HG03342 (cell line): Measurements from ENCODE around the gene DIRAS1.

ENCODE experiments used
- ATAC-seq: cut with Tn5 transposase; IDR thresholded peaks from one replicate; pipeline ENCODE4 v1.9.1; 2021; ENCODE audit warnings: mild to moderate bottlenecking, moderate library complexity; ENCODE audit not compliant: unreplicated experiment

DIRAS1 gene

DNA sequence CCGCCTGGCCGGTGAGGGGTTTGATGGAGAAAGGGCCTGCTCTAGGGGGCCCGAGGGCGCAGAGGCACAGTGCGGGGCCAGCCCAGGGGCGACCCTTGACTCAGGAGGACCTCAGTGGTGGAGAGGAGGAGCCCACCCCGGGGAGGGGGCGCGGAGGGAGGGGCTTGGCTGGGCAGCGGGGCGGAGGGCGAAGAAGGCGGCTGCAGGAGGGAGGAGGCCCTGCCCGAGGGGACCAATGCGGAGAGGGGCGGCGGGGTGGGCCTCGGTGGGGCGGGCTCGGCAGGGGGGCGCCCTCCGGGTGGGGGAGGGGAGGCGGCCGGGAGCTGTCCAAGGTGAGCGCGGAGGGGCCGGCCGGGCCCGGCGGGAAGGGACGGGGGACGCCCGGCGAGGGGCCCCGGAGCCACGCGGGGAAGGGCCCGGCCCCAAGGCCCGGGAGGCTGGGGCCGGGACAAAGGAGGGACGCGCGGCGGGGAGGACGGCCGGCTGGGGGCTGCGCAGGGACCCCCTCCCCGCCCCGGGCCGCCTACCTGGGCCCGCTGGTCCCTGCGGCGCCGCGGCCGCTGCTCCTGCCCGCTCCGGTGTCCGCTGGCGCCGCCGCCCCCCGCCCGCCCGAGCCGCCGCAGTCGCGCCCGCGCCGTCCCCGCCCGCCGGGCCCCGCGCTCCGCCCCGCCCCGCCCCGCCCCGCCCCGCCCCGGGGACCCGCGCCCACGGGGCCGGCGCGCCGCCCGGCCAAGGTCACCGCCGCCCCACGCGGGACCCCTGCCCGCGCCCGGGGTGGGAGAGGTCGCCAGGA lies at the start of gene DIRAS1:
TSS of gene DIRAS1 (minus strand) at position 596 of the 793 bp plus-strand sequence. CDS start 3,566 bp downstream, outside the sequence.
- no peak for ATAC-seq

DNA sequence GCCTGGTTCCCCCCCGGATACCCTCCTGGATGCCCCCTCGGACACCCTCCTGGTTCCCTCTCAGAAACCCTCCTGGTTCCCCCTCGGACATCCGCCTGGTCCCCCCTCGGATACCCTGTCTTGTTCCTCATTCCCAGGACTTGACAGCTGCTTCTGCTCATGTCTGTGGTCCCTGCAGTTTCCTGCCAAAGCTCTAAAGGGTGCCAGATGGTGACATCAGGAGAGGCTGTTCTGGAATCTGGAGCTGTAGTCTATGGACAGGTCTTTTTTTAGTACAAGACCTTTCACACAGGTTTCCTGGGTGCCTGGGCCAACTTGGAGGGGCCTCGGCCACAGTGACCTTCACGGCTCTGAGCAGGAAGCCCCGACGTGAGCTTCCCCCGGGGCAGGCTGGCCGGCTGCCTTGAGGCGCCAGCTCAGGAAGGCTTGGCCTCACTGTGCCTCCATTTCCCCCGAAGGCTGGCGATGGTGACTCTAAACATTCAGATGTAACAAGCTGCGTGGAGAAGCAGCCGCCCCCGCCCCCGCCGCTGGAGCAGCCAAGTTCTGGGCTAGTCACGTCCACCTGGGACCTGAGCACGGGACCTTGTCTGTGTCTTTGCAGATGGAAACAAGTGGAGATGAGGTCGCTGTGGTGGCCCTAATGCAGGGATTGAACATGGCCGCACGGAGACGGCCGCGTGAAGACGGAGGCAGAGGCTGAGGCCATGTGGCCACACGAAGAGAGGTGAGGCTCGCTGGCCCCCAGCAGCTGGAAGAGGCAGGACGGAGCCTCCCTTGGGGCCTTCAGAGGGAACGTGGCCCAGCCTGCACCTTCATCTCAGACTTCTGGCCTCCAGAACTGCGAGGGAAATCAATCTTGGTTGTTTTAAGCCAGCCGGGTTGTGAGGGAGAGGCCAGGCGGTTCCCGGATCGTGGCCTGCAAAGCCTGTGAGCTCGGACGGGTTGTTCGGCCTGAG lies 49.2 kb upstream of the DIRAS1 start:
- ATAC-seq: no peak

- ATAC-seq: no peak
These were observed 48.0 kb upstream of the DIRAS1 start for GRCh38 chr19:2769218-2769617.

DNA sequence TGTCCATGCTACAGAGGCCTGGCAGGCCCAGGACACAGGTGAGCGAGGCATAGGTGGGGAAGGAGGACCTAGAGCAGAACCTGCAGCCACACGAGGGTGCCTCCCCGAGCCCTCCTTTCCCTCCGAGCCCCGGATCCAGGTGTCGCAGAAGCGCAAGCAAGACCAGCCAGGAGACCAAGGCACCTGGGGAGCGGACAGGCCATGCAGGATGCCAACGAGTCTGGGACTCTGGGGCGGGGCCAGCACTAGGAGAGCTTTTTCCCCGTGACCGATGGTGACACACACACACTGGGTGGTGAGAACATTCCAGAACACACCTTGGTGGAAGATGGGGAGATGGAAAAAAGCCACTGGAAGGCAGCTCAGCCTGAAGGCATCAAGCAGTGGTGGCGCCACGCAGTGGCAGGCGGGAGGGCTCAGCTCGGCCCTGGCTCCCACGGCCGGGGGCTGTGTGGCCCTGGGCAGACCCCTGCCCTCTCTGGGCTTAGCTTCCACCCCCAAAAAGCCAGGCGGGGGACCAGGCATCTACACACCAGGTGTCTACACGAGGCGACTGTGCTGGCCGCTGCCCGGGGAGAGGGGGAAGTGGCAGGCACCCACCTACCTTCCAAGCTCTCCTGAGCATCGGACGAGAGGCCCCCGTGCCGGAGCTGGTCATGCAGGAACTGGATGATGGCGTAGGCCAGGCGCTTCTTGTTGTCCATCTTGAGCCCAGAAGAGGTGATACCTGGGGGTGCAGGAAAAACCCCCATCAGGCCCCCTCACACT lies 47.4 kb upstream of the DIRAS1 start:
- no peak for ATAC-seq

DNA sequence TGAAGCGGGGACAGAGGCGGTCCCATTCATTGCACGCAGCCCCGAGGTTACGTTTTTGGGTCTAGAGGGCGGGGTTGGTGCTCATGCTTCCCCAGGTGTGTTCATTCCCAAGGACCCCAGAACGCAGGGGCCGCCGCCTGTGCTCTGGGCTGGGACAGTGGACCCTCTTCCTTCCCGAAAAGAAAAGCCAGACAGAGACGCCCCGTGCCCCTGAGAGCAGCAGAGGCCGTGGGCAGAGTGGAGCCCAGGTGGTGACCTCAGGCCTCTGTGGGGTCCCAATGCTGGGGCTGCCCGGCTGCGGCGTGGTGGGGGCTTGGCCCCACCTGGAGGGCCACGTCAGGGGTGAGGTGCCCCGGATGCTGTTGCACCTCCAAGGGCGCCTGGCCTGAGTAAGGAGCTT lies 46.5 kb upstream of the DIRAS1 start:
- no peak for ATAC-seq

- no peak for ATAC-seq
These were observed 45.6 kb upstream of the DIRAS1 start for GRCh38 chr19:2766594-2767372.

DNA sequence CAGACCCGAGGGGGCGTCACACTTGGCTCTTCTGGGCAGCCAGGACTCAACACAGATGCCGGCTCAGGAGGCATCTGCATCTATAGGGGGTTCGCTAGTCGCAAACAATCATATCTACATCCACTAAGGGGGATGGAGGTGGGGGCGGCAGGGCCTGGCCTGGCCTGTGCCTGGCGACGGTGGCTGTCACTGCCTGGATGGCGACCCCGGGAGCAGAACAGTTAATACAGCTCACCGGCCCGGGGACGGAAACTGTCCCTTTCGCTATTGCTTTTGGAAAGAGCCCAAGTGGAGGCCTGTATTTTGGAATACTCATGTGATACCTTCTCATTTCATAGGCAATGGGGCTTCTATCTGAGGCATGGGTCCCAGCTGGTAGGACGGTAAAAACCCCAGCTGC lies 44.2 kb upstream of the DIRAS1 start:
- ATAC-seq: no peak

DNA sequence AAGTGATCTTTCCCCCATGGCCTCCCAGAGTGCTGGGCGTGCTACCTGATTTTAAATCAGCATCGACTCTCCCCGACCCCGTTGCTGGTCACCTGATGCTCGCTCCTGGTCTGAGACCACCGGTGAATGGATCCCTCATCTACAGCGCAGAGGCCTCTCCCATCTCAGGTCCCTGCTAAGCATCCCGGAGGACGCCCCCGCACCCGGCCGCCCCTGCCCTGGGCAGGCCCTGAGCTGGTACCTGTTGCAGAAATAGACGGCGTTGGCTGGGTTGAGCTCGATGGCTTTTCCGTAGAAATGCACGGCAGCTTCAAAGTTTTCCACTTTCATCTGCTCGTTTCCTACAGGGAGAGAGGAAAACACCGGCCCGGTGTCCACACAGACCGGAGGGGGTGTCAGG lies 43.8 kb upstream of the DIRAS1 start:
- no peak for ATAC-seq

GRCh38 chr19:2763687-2764086 lies 42.5 kb upstream of the DIRAS1 start:
- ATAC-seq: no peak

DNA sequence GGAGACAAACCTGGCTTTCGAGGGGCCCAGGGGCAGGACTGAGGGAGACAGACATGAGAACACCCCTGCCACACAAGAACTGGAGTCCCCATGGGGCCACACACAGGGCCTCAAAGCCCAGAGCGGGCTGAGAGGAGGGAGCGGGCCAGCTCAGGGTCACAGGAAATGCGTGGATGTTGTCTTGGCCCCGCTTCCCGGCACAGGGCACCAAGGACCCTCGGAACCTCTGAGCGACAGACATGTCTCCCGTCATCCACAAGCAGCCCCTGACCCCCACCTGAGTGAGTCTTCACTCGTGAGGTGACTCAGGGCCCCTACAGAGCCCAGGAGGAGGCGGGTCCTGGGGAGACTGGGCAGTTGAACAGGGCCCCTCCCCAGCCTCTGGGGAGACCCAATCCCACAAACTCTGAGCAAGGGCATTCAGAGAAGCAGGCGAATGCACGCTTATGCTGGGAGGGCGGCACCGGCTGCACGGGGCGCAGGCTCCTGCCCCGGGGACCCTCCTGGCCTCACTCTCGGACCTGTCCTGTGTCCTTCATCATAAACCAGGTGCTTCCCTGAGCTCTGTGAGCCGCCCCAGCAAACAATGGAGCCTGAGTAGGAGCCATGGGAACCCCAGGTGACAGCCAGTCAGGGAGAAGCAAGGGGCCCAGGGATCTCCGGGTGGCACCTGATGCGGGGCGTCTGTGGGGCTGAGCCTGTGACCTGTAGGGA lies 41.8 kb upstream of the DIRAS1 start:
- no peak for ATAC-seq

GRCh38 chr19:2761876-2762782 lies 41.0 kb upstream of the DIRAS1 start:
- ATAC-seq: no peak

DNA sequence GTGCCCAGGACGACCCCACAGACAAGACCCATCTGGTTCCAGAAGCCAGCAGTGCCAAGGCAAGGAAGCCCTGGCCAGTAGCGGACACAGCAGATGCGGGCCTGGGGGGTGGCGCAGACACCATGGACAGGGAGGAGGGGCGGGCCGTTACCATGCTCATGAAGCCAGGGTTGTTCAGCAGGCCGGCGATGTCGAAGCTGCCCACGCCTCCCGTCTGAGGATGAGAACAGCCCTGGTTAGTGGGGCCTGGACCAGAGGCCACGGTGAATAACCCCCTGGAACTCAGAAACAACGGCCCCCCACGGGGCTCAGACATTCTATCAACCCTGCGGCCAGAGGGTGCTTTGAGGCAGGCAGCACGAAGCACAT lies 40.1 kb upstream of the DIRAS1 start:
- no peak for ATAC-seq

- no peak for ATAC-seq
These were observed 38.8 kb upstream of the DIRAS1 start for GRCh38 chr19:2759965-2760364.

DNA sequence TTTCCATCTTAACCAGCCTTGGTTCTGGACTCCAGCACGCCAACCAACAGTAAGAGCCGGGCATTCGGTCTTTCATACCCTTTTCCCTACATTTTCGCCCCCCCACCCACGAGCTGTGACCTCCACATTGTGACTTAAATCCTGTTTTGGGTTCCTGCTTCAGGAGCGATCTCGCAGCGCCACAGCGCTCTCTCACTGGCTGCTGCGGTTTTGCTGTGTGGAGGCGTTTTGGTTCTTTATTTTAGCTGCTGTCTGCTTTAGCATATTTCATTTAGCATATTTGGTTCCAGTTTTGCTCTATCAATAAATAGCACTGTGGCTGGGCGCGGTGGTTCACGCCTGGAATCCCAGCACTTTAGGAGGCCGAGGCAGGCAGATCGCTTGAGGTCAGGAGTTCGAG lies 38.2 kb upstream of the DIRAS1 start:
- ATAC-seq: no peak

- no peak for ATAC-seq
These were observed 37.6 kb upstream of the DIRAS1 start for GRCh38 chr19:2758601-2759313.

DNA sequence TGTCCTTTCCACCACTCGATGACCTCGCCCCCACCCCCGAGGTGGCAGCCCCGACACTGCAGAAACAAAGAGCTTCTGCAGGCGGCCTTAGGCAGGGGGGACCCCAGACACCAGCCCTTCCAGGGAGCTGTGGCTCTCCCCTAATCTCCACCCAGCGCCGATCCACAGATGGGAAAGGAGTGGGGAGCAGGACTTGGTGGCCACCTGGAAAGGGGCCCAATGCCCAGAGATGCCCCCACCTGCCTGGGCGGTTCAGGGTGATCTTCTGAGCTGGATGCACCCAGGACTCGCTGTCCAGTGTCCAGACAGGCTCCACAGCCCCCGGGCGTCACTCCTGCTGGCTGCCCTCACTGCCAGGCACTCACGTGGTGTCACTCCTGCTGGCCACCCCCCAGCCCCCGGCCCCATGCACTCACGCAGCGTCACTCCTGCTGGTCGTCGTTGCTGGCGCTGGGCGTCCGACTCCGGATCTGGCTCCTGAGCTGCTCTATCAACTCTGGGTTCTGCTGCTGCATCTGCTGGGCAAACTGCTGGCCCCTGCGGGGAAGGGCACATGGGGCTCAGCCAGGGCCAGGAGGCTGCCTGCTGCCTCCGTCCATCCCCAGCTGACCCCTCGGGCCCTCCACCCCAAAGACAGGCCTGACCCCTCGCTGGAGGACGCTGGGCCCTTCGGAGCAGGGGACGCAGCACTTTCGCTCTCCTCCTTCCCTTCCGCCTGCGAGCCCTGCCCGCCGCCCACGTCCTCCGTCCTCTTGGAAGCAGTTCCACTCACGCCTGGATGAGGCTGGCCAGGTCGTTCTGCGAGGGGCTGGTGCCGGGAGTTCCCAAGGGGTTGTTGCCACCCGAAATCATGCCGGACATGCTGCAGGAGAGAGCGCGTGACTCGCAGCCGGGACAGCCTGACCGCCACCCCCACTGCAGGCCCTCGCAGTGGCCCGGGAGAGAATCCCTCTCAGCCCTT lies 36.0 kb upstream of the DIRAS1 start:
- no peak for ATAC-seq

DNA sequence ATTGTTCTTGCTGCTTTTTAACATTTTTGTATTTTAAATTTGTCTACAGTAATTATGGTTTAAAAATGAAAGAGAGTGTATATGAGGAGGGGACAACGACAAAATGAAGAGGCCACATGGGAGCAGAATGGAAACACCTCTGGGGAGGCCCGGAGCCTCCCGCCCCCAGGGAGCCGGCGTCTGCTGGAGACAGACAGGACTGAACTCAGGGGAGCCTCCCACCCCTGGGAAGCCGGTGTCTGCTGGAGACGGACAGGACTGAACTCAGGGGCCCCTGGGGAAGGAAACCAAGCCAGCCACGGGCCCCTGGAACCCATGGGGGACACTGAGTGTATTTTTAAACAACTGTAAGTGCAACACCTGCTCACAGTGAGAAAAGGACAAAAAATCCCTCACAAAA lies 35.3 kb upstream of the DIRAS1 start:
- no peak for ATAC-seq
